Bronchial epithelial cell (primary cell): ENCODE measurements around the gene ABCC4. TPM values are rescaled to one million over a fixed set of nuclear protein-coding genes. Genes with fewer than 3 reads are reported as not detected.

Experiments used
- DNase-seq: peaks from one replicate; pipeline ENCODE4 v3.0.0-alpha.2; 2010; ENCODE audit warnings: low read depth
- FAIRE-seq: peaks from 2 replicates; lab custom pipeline; 2011; peaks lifted over from hg19 to GRCh38; lab: Jason Lieb, UNC
- H3K27me3 ChIP-seq: 2 replicates; pipeline ENCODE4 v1.5.1; 2011; ENCODE audit warnings: low read length; ENCODE audit not compliant: control insufficient read depth, insufficient read depth
- H3K36me3 ChIP-seq: 2 replicates; pipeline ENCODE4 v1.5.1; 2011; ENCODE audit warnings: low read length; ENCODE audit not compliant: control insufficient read depth, insufficient read depth
- H3K4me3 ChIP-seq: 2 replicates; pipeline ENCODE4 v1.5.1; 2011; ENCODE audit warnings: mild to moderate bottlenecking, low read depth, low read length, control low read depth
- total RNA-seq: library from RNA; depleted of rRNA; stranded (reverse); fragments of >200 nt; gene quantifications from 2 replicates; pipeline ENCODE4 v1.2.1, GENCODE V29; 2014
- TF ChIP-seq, protein P1 (sequence below): IDR thresholded peaks from 2 replicates; pipeline ENCODE4 v1.5.1; 2011; ENCODE audit warnings: mild to moderate bottlenecking, moderate library complexity, low read length, control low read depth, inconsistent platforms; ENCODE audit not compliant: insufficient read depth, severe bottlenecking

ABCC4 gene
- total RNA-seq, 1 donor from 2014 or later = 6.8 TPM

DNA sequence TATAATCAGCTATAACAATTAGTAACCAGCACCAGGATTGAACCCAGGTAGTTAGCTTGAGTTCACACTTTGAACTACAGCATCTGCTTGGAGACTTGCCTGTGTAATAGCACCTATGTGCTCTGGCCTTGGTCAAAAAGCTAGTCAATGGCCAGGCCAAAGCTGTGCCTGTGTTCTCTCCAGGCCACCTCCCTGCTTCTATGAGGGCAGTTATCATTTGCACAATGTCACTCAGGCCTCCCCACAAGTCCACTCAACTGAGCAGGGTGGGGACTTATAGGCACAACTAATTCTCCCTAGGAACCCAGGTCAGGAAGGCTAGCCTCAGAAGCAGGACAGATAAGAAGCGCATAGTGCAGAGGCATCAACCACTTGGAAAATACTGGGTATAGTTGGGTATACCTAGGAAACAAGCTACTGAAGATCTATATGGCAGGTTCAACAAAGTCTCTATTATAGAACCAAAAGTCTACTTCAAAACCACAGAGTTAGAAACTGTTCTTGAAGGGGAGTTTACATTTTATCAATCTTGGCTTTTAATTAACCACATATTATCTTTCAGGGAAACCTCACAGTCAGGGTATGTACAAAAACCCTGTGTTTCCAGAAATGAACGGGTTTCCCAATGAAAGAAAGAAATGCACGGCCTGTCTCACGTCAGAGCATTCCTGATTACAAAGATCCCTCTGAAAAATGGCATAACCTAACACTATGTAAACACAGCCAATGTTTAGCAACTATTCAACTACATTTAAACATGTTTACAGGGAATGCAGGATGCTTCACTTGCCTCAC lies 140.9 kb downstream of the ABCC4 start:
- H3K4me3 ChIP-seq = no peak overlapping the region
- TF ChIP-seq, protein P1, sequence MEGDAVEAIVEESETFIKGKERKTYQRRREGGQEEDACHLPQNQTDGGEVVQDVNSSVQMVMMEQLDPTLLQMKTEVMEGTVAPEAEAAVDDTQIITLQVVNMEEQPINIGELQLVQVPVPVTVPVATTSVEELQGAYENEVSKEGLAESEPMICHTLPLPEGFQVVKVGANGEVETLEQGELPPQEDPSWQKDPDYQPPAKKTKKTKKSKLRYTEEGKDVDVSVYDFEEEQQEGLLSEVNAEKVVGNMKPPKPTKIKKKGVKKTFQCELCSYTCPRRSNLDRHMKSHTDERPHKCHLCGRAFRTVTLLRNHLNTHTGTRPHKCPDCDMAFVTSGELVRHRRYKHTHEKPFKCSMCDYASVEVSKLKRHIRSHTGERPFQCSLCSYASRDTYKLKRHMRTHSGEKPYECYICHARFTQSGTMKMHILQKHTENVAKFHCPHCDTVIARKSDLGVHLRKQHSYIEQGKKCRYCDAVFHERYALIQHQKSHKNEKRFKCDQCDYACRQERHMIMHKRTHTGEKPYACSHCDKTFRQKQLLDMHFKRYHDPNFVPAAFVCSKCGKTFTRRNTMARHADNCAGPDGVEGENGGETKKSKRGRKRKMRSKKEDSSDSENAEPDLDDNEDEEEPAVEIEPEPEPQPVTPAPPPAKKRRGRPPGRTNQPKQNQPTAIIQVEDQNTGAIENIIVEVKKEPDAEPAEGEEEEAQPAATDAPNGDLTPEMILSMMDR = no peak
- no peaks in the 10 kb centered on the region for H3K36me3 ChIP-seq
- no peaks in the 10 kb centered on the region for H3K27me3 ChIP-seq
- FAIRE-seq (no peak), DNase-seq (peak; percentile 55)

DNA sequence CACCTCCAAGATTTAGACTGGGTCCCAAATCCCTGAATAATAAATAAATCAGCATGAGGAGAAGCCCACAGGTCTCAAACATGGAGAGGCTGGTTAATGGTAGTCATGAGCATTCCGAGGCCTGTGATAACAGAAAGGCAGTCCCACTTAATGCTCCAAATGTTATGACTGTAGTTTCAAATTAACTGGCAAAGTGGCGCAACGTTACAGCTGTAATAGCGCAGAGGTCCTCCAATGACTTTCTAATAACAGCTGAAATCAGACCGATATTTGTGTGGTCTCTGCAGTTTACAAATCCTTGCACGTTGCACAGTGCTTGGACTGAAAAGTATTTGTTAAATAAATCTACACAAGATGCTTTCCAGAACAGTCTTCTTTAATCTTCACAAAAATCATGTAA lies 141.8 kb downstream of the ABCC4 start:
- no peaks in the 10 kb centered on the region for H3K27me3 ChIP-seq
- FAIRE-seq = no peak
- no peak for DNase-seq

DNA sequence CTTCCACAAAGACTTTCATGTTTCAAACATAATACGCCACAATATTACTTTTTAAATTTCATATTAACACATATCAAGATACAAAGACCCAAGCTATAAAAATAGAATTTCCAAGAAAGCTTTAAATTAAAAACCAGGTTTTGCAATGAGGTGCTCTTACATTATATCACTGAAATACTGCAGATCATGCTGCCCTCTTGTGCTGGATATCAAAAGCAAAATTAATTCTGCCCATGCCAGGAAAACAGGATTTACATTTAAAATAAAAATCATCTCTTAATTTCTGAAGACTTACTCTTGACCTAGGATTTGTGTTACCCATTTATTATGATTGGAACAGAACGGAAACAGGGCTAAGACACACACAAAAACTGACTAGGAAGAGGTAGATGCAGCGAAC lies 145.0 kb downstream of the ABCC4 start:
- no peak for FAIRE-seq
- Histone ChIP-seq H3K27me3 (no peaks in the 10 kb centered on the region), H3K36me3 (no peaks in the 10 kb centered on the region), H3K4me3 (no peak overlapping the region)
- DNase-seq = peak; percentile 43
- TF ChIP-seq, protein P1 = peak; percentile 29

More for the DNA sequence above, 141.8 kb downstream of the ABCC4 start:
- TF ChIP-seq, protein P1 = no peak
- H3K4me3 ChIP-seq = no peak overlapping the region
- no peaks in the 10 kb centered on the region for H3K36me3 ChIP-seq

DNA sequence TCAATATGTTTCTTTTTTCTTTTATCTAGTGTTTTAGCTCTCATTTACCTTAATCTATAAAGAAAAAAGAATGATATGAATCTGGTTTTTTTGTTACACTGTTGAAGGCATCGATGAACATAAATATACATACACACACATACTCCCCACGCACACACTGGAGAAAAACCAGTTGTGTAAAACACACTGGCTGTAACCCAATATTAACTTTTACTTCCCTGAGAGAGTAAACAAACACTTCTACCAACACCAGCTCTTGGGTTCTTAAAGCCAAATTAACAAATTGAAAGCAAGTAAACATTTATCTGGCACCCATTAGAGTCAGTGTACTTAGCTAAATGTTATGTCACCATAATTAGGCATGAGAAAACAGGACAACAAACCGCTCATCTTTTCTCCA lies 145.7 kb downstream of the ABCC4 start:
- no peak overlapping the region for H3K4me3 ChIP-seq
- FAIRE-seq (no peak), DNase-seq (no peak)
- H3K27me3 ChIP-seq = no peaks in the 10 kb centered on the region
- no peaks in the 10 kb centered on the region for H3K36me3 ChIP-seq
- TF ChIP-seq, protein P1 = no peak

DNA sequence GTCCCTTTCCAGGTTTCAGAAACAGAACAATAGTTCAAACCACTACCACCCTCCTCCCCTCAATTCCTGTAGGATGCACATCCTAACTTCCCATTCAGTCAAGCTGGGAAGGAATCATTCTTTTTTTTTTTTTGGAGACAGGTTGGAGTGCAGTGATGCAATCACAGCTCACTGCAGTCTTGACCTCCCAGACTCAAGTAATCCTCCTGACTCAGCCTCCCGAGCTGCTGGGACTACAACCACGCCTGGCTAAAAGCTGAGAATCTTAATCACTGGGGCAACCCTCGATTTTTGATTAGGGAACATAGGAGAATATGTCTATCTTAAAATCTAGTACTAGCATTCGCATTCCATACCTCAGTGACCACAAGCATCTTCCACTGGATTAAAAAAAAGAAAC lies 146.2 kb downstream of the ABCC4 start:
- FAIRE-seq (peak; percentile 18), DNase-seq (no peak)
- Histone ChIP-seq H3K4me3 (no peak overlapping the region), H3K27me3 (no peaks in the 10 kb centered on the region), H3K36me3 (no peaks in the 10 kb centered on the region)
- TF ChIP-seq, protein P1 = no peak
